Activated CD4-positive, alpha-beta T cell treated with anti-CD3 and anti-CD28 coated beads for 36 hours (primary cell): ENCODE measurements around the gene LRRC61. TPM values are rescaled to one million over a fixed set of nuclear protein-coding genes. Genes with fewer than 3 reads are reported as not detected.

Experiments
- ATAC-seq: fragments of 200-7000 bp; cut with Tn5 transposase; one replicate; pipeline ENCODE4 v1.10.0; 2021; ENCODE audit warnings: mild to moderate bottlenecking, moderate library complexity
- CTCF ChIA-PET: fragments of 350-600 bp; sonication (Branson Sonifier 250); formaldehyde crosslinking; loops from one replicate; lab custom pipeline; 2021; ENCODE audit warnings: antibody characterized with exemption; lab: Charles Lee
- POLR2A ChIA-PET: fragments of 350-600 bp; sonication (Branson Sonifier 250); formaldehyde crosslinking; loops from one replicate; lab custom pipeline; 2021; ENCODE audit warnings: antibody characterized with exemption, inconsistent platforms; lab: Charles Lee
- DNase-seq: peaks from one replicate; pipeline ENCODE4 v3.0.0-alpha.2; 2020
- H3K27ac Mint-ChIP-seq: one replicate; pipeline ENCODE4 v1.8.0; 2021; ENCODE audit warnings: mixed read lengths
- H3K27me3 Mint-ChIP-seq: one replicate; pipeline ENCODE4 v1.8.0; 2021; ENCODE audit warnings: mixed read lengths
- H3K36me3 Mint-ChIP-seq: one replicate; pipeline ENCODE4 v1.8.0; 2021; ENCODE audit warnings: low read depth, mixed read lengths
- H3K4me1 Mint-ChIP-seq: one replicate; pipeline ENCODE4 v1.8.0; 2021; ENCODE audit warnings: mixed read lengths
- H3K4me3 Mint-ChIP-seq: one replicate; pipeline ENCODE4 v1.8.0; 2021; ENCODE audit warnings: mild to moderate bottlenecking, moderate library complexity, mixed read lengths
- H3K9me3 Mint-ChIP-seq: one replicate; pipeline ENCODE4 v1.8.0; 2021; ENCODE audit warnings: low read depth, mixed read lengths
- intact Hi-C, 2 experiments: fragments of 100-400 bp; cut with DNase I in 1 of 2; cut with micrococcal nuclease in 1 of 2; formaldehyde crosslinking; loops; one replicate each; pipeline versions ENCODE4 v1.14.2 to v1.15.1; 2022 to 2024; cut with DNase I, micrococcal nuclease
- total RNA-seq, 2 experiments: library from RNA; stranded (reverse); gene quantifications; one replicate each; pipeline ENCODE4 v1.2.3, GENCODE V29; 2021

Gene LRRC61
- total RNA-seq, 2 experiments from 2014 or later, result 13.0 to 17.4 TPM

GRCh38 chr7:150358988-150359621 is 36.0 kb downstream of the LRRC61 start:
- DNase-seq (no peak), ATAC-seq (no peak)
- Mint-ChIP-seq H3K9me3 (no peaks in the 10 kb centered on the region), H3K4me1 (peaks cover 38% of the 10 kb centered on the region), H3K27me3 (no peaks in the 10 kb centered on the region), H3K27ac (no peak overlapping the region), H3K4me3 (no peak overlapping the region), H3K36me3 (no peaks in the 10 kb centered on the region)
- POLR2A ChIA-PET, result interaction anchor here (0.6 kb wide), 1 partner anchor 46 kb away, joined by 3 read pairs; no protein-coding TSS in a partner anchor
- intact Hi-C loops, result loop anchor here in 1 of 2 experiments (5.0 kb wide), 1 partner anchor 37 kb away; the partner anchor contains the start of genes ACTR3C and LRRC61
- CTCF ChIA-PET, result interaction anchor here (1.0 to 1.7 kb wide), 4 partner anchors 47 to 79 kb away, joined by 3 to 8 read pairs (median 4); no protein-coding TSS in a partner anchor

- intact Hi-C loops, result loop anchor here in 1 of 2 experiments (5.0 kb wide), 1 partner anchor 37 kb away; the partner anchor contains the start of genes ACTR3C and LRRC61
- H3K27ac Mint-ChIP-seq, result peak overlapping the region; percentile 42
- no peak overlapping the region for H3K4me3 Mint-ChIP-seq
- CTCF ChIA-PET, result no interaction called here
- H3K9me3 Mint-ChIP-seq, result no peaks in the 10 kb centered on the region
- ATAC-seq (no peak), DNase-seq (no peak)
- no peaks in the 10 kb centered on the region for H3K27me3 Mint-ChIP-seq
- no peaks in the 10 kb centered on the region for H3K36me3 Mint-ChIP-seq
- H3K4me1 Mint-ChIP-seq, result peaks cover 41% of the 10 kb centered on the region
- POLR2A ChIA-PET, result no interaction called here
Observed at GRCh38 chr7:150359622-150360362, 36.6 kb downstream of the LRRC61 start.

GRCh38 chr7:150360363-150361058 is 37.4 kb downstream of the LRRC61 start:
- intact Hi-C loops, result no loop called here
- Mint-ChIP-seq H3K27me3 (no peaks in the 10 kb centered on the region), H3K9me3 (no peaks in the 10 kb centered on the region), H3K4me3 (no peak overlapping the region), H3K36me3 (no peaks in the 10 kb centered on the region), H3K4me1 (peaks cover 41% of the 10 kb centered on the region), H3K27ac (no peak overlapping the region)
- ChIA-PET CTCF (interaction anchor here (1.1 to 1.5 kb wide), 2 partner anchors 35 to 44 kb away, joined by 3 read pairs; no protein-coding TSS in a partner anchor), POLR2A (no interaction called here)
- no peak for ATAC-seq
- DNase-seq, result no peak

GRCh38 chr7:150361402-150361801 is 38.2 kb downstream of the LRRC61 start:
- no peak for DNase-seq
- Mint-ChIP-seq H3K27ac (no peak overlapping the region), H3K36me3 (no peaks in the 10 kb centered on the region), H3K4me1 (peaks cover 43% of the 10 kb centered on the region), H3K27me3 (no peaks in the 10 kb centered on the region), H3K9me3 (no peaks in the 10 kb centered on the region), H3K4me3 (no peak overlapping the region)
- ChIA-PET POLR2A (no interaction called here), CTCF (interaction anchor here (0.5 to 2.0 kb wide), 4 partner anchors 15 to 60 kb away, joined by 3 to 4 read pairs (median 3); no protein-coding TSS in a partner anchor)
- no peak for ATAC-seq
- intact Hi-C loops, result no loop called here

GRCh38 chr7:150361807-150362621 is 38.9 kb downstream of the LRRC61 start:
- Mint-ChIP-seq H3K36me3 (no peaks in the 10 kb centered on the region), H3K9me3 (no peaks in the 10 kb centered on the region), H3K4me3 (no peak overlapping the region), H3K27me3 (no peaks in the 10 kb centered on the region), H3K4me1 (peaks cover 39% of the 10 kb centered on the region), H3K27ac (no peak overlapping the region)
- no peak for ATAC-seq
- ChIA-PET CTCF (interaction anchor here (0.5 to 2.0 kb wide), 6 partner anchors 14 to 491 kb away, joined by 3 to 4 read pairs (median 3); no protein-coding TSS in a partner anchor), POLR2A (no interaction called here)
- DNase-seq, result no peak
- intact Hi-C loops, result no loop called here

- no peaks in the 10 kb centered on the region for H3K9me3 Mint-ChIP-seq
- intact Hi-C loops, result no loop called here
- H3K4me1 Mint-ChIP-seq, result peaks cover 33% of the 10 kb centered on the region
- CTCF ChIA-PET, result no interaction called here
- DNase-seq (no peak), ATAC-seq (no peak)
- H3K27me3 Mint-ChIP-seq, result no peaks in the 10 kb centered on the region
- no peak overlapping the region for H3K27ac Mint-ChIP-seq
- no peak overlapping the region for H3K4me3 Mint-ChIP-seq
- no peaks in the 10 kb centered on the region for H3K36me3 Mint-ChIP-seq
- POLR2A ChIA-PET, result no interaction called here
Observed at GRCh38 chr7:150363370-150363769, 40.2 kb downstream of the LRRC61 start.

GRCh38 chr7:150363872-150364271 is 40.7 kb downstream of the LRRC61 start:
- peaks cover 28% of the 10 kb centered on the region for H3K4me1 Mint-ChIP-seq
- intact Hi-C loops, result no loop called here
- ChIA-PET POLR2A (no interaction called here), CTCF (no interaction called here)
- no peaks in the 10 kb centered on the region for H3K9me3 Mint-ChIP-seq
- peak overlapping the region; percentile 2 for H3K27ac Mint-ChIP-seq
- ATAC-seq (no peak), DNase-seq (no peak)
- no peak overlapping the region for H3K4me3 Mint-ChIP-seq
- H3K36me3 Mint-ChIP-seq, result peaks cover under 1% of the 10 kb centered on the region
- H3K27me3 Mint-ChIP-seq, result no peaks in the 10 kb centered on the region

- intact Hi-C loops, result loop anchor here (5.0 kb wide), 2 partner anchors 202 to 392 kb away; partner anchors contain the start of gene GIMAP4 (in 1 of the 2)
- Mint-ChIP-seq H3K27ac (no peak overlapping the region), H3K4me1 (peaks cover 24% of the 10 kb centered on the region), H3K4me3 (no peak overlapping the region), H3K27me3 (no peaks in the 10 kb centered on the region), H3K9me3 (no peaks in the 10 kb centered on the region), H3K36me3 (peaks cover 6% of the 10 kb centered on the region)
- DNase-seq (no peak), ATAC-seq (no peak)
- POLR2A ChIA-PET, result no interaction called here
- CTCF ChIA-PET, result interaction anchor here (1.1 kb wide), 1 partner anchor 56 kb away, joined by 4 read pairs; no protein-coding TSS in a partner anchor
Observed at GRCh38 chr7:150365194-150365593, 42.0 kb downstream of the LRRC61 start.

- Mint-ChIP-seq H3K4me1 (peaks cover 30% of the 10 kb centered on the region), H3K27me3 (no peaks in the 10 kb centered on the region), H3K9me3 (no peaks in the 10 kb centered on the region), H3K27ac (no peak overlapping the region), H3K36me3 (peaks cover 10% of the 10 kb centered on the region), H3K4me3 (no peak overlapping the region)
- ATAC-seq, result no peak
- DNase-seq, result no peak
- intact Hi-C loops, result loop anchor here (5.0 kb wide), 2 partner anchors 201 to 391 kb away; partner anchors contain the start of gene GIMAP4 (in 1 of the 2)
- POLR2A ChIA-PET, result no interaction called here
- CTCF ChIA-PET, result interaction anchor here (0.7 to 1.9 kb wide), 4 partner anchors 8 to 56 kb away, joined by 4 to 7 read pairs (median 4); no protein-coding TSS in a partner anchor
Observed at GRCh38 chr7:150365673-150366398, 42.7 kb downstream of the LRRC61 start.

GRCh38 chr7:150367677-150368095 is 44.5 kb downstream of the LRRC61 start:
- ChIA-PET CTCF (interaction anchor here (0.9 to 1.9 kb wide), 3 partner anchors 10 to 51 kb away, joined by 3 to 7 read pairs (median 4); no protein-coding TSS in a partner anchor), POLR2A (no interaction called here)
- Mint-ChIP-seq H3K4me3 (peak overlapping the region; percentile 90), H3K4me1 (peaks cover 34% of the 10 kb centered on the region), H3K9me3 (no peaks in the 10 kb centered on the region), H3K27me3 (no peaks in the 10 kb centered on the region), H3K36me3 (peaks cover 15% of the 10 kb centered on the region), H3K27ac (peak overlapping the region; percentile 93)
- intact Hi-C loops, result loop anchor here (1.0 to 5.0 kb wide), 6 partner anchors 12 to 390 kb away; partner anchors contain the start of genes ACTR3C (in 1 of the 2), GIMAP4 (in 1 of the 2), LRRC61 (in 1 of the 2) and ZNF775 (in 1 of the 2)
- no peak for DNase-seq
- peak; percentile 35 for ATAC-seq
